HUES6 (cell line): ENCODE measurements around the gene SYTL3.

Experiments
- H3K27ac ChIP-seq: 2 replicates; pipeline ENCODE4 v1.7.0; 2013; ENCODE audit warnings: low read depth, mild to moderate bottlenecking, low read length, inconsistent platforms
- H3K27me3 ChIP-seq: 2 replicates; pipeline ENCODE4 v1.6.1; 2013; ENCODE audit warnings: low read length; ENCODE audit not compliant: control insufficient read depth, insufficient read depth
- H3K36me3 ChIP-seq: 2 replicates; pipeline ENCODE4 v1.6.1; 2013; ENCODE audit warnings: low read length; ENCODE audit not compliant: control insufficient read depth, insufficient read depth
- H3K4me1 ChIP-seq: 2 replicates; pipeline ENCODE4 v1.6.1; 2013; ENCODE audit warnings: low read length; ENCODE audit not compliant: control insufficient read depth, insufficient read depth
- H3K4me3 ChIP-seq: 2 replicates; pipeline ENCODE4 v1.5.1; 2013; ENCODE audit warnings: low read depth, low read length
- H3K9ac ChIP-seq: one replicate; pipeline ENCODE4 v1.6.1; 2013; ENCODE audit warnings: mild to moderate bottlenecking, low read length
- H3K9me3 ChIP-seq: 2 replicates; pipeline ENCODE4 v1.6.1; 2013; ENCODE audit warnings: low read depth, low read length; ENCODE audit not compliant: control insufficient read depth, insufficient read depth

Gene SYTL3

DNA sequence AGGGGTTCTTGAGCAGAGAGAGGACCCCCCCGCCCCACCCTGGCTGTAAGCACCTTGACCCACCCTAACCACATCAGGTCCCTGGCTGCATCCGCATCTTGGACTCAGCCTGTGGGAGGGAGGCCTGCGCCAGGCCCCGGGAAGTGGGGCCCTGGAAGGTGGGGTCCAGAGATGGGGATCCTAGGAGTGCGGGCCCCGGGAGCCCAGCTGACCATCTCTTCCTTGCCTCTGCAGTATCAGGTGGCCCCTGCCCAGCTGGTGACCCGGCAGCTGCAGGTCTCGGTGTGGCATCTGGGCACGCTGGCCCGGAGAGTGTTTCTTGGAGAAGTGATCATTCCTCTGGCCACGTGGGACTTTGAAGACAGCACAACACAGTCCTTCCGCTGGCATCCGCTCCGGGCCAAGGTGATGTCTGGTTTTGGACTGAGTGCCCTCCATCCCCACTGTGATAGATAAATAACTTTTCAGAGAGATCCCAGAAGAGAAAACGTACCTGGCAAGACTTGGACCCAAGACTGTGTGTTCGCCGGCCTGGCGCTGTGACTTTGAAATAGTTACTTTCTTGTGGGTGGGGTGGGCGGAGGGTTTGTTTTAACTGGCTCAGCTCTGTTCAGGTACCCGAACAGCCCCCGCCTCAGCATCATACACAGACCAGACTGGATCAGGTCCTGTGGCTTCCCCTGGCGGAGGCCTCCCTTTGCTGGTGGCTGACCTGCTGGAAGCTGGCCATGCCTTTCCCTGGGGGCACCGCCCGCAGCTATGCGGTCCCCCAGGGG lies 107.3 kb downstream of the SYTL3 start:
- Histone ChIP-seq H3K4me3 (no peak overlapping the region), H3K4me1 (peaks cover 39% of the 10 kb centered on the region), H3K9ac (no peak overlapping the region), H3K27me3 (no peaks in the 10 kb centered on the region), H3K27ac (no peak overlapping the region), H3K36me3 (no peaks in the 10 kb centered on the region), H3K9me3 (no peaks in the 10 kb centered on the region)

DNA sequence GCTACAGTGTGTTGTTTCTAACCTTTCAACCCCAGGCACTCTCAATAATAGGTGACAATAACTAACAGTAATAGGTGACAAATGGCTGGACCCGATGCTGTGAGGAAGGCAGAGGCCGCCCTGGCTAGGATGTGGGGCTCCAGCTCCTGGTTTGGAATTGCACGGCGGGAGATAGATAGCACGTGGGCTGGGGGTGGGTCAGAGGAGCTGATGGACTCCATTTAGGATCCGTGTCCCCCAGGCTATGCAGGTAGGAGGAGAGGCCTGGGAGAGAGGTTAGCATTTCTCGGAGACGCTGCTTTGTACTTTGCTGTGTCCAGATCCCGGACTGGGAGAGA lies 107.9 kb downstream of the SYTL3 start:
- no peak overlapping the region for H3K27ac ChIP-seq
- H3K9ac ChIP-seq, result no peak overlapping the region
- H3K4me1 ChIP-seq, result peaks cover 36% of the 10 kb centered on the region
- H3K4me3 ChIP-seq, result no peak overlapping the region
- H3K36me3 ChIP-seq, result no peaks in the 10 kb centered on the region
- no peaks in the 10 kb centered on the region for H3K9me3 ChIP-seq
- no peaks in the 10 kb centered on the region for H3K27me3 ChIP-seq

DNA sequence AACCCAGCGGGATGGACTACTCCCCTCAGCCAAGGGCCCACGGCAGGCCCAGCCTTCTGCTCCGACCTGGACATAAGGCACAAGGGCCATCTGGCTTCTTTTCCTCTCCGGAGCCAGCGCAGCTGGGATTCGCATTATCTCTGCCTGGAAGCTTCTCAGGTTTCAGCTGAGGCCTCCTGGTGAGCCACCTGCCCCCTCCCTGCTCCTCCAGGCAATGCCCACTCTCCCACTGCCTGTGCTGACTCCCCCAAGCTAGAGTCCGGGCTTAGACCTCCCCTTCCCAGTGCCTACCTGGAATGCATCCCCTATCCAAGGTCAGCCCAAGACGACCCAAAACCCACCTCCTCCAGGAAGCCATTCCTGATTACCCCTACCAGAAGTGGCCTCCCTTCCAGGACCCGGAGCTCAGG lies 108.6 kb downstream of the SYTL3 start:
- Histone ChIP-seq H3K27ac (no peak overlapping the region), H3K9me3 (no peaks in the 10 kb centered on the region), H3K4me3 (no peak overlapping the region), H3K36me3 (no peaks in the 10 kb centered on the region), H3K9ac (no peak overlapping the region), H3K27me3 (no peaks in the 10 kb centered on the region), H3K4me1 (peaks cover 34% of the 10 kb centered on the region)

DNA sequence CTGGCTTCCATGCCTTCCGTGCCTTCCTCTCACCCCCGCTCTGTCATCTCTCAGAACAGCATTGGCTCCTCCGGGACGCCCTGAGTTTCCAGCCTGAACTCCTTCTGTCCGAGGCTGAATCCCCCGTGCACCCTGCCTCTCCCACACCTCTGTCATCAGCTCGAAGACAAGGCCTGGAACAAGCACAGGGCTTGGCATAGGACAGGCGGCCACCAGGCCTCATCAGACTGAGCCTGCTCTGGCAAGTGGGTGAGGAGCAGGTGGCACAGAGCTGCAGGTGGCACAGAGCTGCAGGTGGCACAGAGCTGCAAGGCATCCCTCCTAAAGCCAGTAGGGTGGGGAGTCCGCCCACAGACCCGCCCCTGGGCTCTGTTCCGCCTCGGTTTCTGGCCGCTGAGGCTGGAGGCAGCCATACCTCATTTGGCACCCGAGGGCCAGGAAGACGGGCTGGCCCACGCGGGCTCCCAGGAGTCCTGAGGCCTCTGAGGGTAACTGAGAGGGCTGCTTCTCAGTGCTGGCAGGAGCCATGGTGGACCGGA lies 109.2 kb downstream of the SYTL3 start:
- no peaks in the 10 kb centered on the region for H3K27me3 ChIP-seq
- no peaks in the 10 kb centered on the region for H3K36me3 ChIP-seq
- peaks cover 34% of the 10 kb centered on the region for H3K4me1 ChIP-seq
- H3K27ac ChIP-seq, result no peak overlapping the region
- no peak overlapping the region for H3K9ac ChIP-seq
- H3K9me3 ChIP-seq, result no peaks in the 10 kb centered on the region
- no peak overlapping the region for H3K4me3 ChIP-seq

DNA sequence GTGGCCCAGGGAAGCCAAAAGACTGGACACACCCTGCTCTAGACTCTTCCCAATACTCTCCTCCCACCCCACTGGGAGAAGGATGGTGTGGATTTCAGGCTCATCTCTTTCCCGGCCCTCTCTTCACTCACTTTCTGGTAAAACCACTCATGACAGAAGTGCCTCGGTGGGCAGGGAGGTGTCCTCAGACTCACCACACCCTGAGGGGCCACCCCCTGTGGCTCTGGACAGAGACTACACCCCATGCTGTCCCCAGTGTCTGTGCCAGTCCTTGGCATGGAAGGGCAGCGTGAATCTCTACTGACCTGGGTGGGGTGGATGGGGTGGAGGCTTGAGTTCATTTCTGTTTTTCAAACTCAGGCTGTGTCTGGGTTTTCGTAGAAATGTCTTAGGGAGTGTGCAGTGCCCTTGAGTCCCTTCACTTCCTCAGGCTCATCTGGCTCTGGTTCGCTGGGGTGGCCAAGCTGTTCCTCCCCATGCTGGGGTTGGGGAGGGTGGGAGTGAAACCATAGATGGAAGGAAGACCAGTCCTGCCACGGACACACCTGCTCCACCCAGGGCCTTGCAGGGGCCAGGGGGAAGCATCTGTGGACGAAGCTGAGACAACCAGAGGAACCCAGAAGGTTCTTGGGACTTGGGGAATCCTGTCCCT lies 110.2 kb downstream of the SYTL3 start:
- H3K9me3 ChIP-seq, result no peaks in the 10 kb centered on the region
- peaks cover 34% of the 10 kb centered on the region for H3K4me1 ChIP-seq
- H3K27ac ChIP-seq, result no peak overlapping the region
- no peak overlapping the region for H3K4me3 ChIP-seq
- peaks cover 7% of the 10 kb centered on the region for H3K36me3 ChIP-seq
- no peaks in the 10 kb centered on the region for H3K27me3 ChIP-seq
- no peak overlapping the region for H3K9ac ChIP-seq

DNA sequence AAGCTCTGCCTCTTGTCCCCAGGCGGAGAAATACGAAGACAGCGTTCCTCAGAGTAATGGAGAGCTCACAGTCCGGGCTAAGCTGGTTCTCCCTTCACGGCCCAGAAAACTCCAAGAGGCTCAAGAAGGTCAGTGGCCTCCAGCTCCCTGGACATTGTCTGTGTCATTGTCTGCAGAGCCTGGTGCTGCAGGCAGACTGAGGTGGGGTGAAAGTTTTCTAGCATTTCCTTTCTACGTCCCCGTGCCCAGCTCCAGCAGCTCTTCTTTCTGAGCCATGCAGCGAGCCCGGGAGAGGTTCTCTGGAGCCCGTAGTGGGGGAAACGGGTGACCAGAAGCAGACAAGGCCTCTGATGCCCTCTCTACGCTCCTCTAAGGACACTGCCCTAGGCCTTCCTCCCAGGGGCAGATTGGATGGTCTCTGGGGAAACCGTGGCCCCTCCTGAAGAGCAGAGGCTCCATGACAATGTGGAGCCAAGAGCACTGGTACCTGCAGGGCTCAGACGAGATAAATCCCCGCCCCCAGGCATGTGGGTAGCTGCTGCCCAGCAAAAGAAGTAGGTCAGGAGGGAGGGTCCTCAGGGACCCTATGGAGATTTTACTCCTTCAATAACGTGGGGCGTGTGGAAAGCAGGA lies 110.9 kb downstream of the SYTL3 start:
- peaks cover 27% of the 10 kb centered on the region for H3K4me1 ChIP-seq
- no peak overlapping the region for H3K27ac ChIP-seq
- no peak overlapping the region for H3K4me3 ChIP-seq
- no peaks in the 10 kb centered on the region for H3K27me3 ChIP-seq
- H3K36me3 ChIP-seq, result peaks cover 13% of the 10 kb centered on the region
- H3K9me3 ChIP-seq, result no peaks in the 10 kb centered on the region
- no peak overlapping the region for H3K9ac ChIP-seq

DNA sequence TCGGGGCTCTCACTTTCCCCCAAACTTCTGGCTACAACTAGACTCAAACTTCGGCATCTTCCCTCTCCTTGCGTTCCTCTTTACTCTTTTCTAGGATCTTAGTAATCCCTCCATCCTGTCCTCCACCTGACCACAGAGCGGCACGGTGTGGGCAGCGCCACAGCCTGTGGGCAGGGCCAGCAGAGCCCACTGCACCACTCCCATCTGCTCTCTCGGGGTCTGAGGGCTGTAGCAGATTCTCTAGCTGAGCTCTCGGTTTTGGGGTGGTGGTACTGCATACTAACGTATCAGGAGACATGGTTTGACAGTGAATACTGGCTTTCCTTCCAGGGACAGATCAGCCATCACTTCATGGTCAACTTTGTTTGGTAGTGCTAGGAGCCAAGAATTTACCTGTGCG lies 111.9 kb downstream of the SYTL3 start:
- H3K4me1 ChIP-seq, result peaks cover 26% of the 10 kb centered on the region
- peaks cover 23% of the 10 kb centered on the region for H3K36me3 ChIP-seq
- no peaks in the 10 kb centered on the region for H3K27me3 ChIP-seq
- H3K4me3 ChIP-seq, result no peak overlapping the region
- H3K27ac ChIP-seq, result no peak overlapping the region
- H3K9ac ChIP-seq, result no peak overlapping the region
- H3K9me3 ChIP-seq, result no peaks in the 10 kb centered on the region

DNA sequence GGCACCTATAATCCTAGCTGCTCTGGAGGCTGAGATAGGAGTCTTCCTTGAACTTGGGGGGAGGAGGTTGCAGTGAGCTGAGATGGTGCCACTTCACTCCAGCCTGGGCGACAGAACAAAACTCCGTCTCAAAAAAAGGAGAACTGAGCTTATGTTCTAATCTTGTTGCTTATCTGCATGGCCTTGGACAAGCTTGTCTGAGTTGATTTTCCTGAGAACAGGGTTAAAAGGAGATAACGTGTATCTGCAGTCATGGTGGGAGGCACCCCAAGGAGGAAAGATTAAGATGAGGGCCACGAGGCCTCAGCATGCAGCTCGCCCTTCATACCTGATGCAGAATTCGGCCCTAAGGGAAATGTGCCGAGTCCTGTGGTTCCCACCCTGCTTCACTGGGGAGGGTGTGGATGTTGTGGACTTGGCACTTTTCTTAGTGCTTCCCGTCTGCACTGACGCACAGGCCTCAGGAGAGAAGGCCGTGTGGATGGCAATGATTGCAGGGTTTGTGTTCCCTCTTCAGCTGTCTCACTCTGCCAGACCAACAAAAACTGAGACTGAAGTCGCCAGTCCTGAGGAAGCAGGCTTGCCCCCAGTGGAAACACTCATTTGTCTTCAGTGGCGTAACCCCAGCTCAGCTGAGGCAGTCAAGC lies 113.1 kb downstream of the SYTL3 start:
- no peak overlapping the region for H3K27ac ChIP-seq
- H3K9me3 ChIP-seq, result no peaks in the 10 kb centered on the region
- peaks cover 34% of the 10 kb centered on the region for H3K36me3 ChIP-seq
- no peak overlapping the region for H3K4me3 ChIP-seq
- peak overlapping the region; percentile 2 for H3K9ac ChIP-seq
- H3K27me3 ChIP-seq, result no peaks in the 10 kb centered on the region
- H3K4me1 ChIP-seq, result peaks cover 19% of the 10 kb centered on the region

DNA sequence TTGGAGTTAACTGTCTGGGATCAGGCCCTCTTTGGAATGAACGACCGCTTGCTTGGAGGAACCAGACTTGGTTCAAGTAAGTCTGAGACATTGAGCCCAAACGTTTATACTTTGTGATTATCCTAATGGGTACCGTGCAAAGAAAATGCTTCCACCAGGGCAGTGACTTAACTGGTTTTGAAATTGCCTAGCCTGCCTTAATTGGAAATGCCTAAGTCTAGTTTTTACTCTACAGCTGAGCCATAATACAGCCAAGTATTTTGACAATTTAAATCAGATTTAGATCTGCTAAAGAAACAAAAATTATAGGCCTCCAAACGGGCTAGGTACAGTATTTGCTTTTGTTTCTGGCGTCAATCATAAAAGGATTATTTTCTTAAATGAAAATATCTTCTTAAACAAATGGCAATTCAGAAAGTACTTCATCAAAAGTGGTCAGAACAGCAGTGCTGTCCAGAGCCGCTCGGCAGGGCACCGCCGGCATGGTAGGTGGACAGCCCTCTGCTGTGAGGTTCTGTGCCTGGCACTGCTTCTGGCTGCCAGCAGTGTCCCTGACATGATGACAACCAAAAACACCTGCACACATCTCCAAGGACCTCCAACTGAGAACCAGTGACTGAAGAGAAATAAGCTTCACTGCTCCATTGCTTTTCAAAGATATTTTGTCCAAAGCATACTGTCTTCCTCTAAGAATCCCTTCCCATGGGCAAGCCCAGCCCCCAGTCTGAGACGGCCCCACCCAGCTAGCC lies 113.8 kb downstream of the SYTL3 start:
- no peaks in the 10 kb centered on the region for H3K27me3 ChIP-seq
- H3K4me3 ChIP-seq, result no peak overlapping the region
- H3K9me3 ChIP-seq, result no peaks in the 10 kb centered on the region
- no peak overlapping the region for H3K9ac ChIP-seq
- H3K27ac ChIP-seq, result no peak overlapping the region
- peaks cover 41% of the 10 kb centered on the region for H3K36me3 ChIP-seq
- peaks cover 12% of the 10 kb centered on the region for H3K4me1 ChIP-seq

DNA sequence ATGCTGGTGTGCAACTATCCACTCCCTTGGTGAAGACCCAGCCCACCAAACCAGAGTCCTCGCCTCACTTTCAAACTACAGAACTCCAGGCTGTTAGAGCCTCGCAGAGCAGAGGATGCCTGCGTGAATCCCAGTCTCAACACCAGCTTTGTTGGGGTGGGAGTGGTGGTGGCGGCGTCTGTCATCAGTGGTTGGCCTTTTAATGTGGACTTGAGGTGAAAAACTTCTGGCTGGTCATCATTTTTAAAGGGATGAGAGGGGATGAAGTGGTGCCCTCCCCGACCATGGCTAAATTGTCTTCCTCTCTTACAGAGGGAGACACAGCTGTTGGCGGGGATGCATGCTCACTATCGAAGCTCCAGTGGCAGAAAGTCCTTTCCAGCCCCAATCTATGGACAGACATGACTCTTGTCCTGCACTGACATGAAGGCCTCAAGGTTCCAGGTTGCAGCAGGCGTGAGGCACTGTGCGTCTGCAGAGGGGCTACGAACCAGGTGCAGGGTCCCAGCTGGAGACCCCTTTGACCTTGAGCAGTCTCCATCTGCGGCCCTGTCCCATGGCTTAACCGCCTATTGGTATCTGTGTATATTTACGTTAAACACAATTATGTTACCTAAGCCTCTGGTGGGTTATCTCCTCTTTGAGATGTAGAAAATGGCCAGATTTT lies 114.5 kb downstream of the SYTL3 start:
- Histone ChIP-seq H3K27me3 (no peaks in the 10 kb centered on the region), H3K9ac (no peak overlapping the region), H3K9me3 (no peaks in the 10 kb centered on the region), H3K4me1 (peaks cover 7% of the 10 kb centered on the region), H3K36me3 (peaks cover 48% of the 10 kb centered on the region), H3K27ac (no peak overlapping the region), H3K4me3 (no peak overlapping the region)
